ENCODE results near the gene WDR82.
"Not testable (repeated sequence)": the region's sequence is repeated elsewhere in the genome, so short reads cannot be mapped to it uniquely, and the experiment has no call there.

Gene WDR82

DNA sequence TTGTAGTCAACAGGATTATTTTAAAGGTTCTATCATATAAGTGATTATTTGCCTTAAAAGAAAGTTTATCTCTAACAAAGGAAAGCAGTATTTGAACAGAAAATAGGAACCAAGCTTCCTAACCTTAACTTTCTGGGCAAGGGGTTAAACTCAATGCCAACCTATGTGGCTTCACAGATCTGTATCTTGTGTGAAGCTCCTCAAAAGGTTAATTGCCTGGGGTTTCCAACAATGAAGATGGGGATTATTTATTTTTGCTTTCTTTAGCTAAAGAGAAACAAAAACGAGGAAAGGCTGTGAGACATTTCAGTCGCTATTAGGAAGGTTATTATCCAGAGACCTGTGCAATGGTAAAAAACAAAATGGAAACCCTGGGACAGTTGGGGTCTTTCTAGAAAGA is 1.1 kb upstream of the WDR82 start:
- H3K4me2 ChIP-seq: peak overlapping the region; percentile 89
- H3K4me3 ChIP-seq: peak overlapping the region; percentile 87; the same call in 1 of the 2 replicates
- H3K9me3 ChIP-seq: no peaks in the 10 kb centered on the region
- no peak overlapping the region for H3K9ac ChIP-seq
- H4K20me1 ChIP-seq: peaks cover 35% of the 10 kb centered on the region
- H3K27me3 ChIP-seq: no peaks in the 10 kb centered on the region
- TF ChIP-seq Cebpa-rat (IDR thresholded peaks at IDR 0.05): no peak
- peaks cover 18% of the 10 kb centered on the region for H3K36me3 ChIP-seq
- H3K4me1 ChIP-seq: peaks cover 48% of the 10 kb centered on the region
- no peak overlapping the region for H3K27ac ChIP-seq

DNA sequence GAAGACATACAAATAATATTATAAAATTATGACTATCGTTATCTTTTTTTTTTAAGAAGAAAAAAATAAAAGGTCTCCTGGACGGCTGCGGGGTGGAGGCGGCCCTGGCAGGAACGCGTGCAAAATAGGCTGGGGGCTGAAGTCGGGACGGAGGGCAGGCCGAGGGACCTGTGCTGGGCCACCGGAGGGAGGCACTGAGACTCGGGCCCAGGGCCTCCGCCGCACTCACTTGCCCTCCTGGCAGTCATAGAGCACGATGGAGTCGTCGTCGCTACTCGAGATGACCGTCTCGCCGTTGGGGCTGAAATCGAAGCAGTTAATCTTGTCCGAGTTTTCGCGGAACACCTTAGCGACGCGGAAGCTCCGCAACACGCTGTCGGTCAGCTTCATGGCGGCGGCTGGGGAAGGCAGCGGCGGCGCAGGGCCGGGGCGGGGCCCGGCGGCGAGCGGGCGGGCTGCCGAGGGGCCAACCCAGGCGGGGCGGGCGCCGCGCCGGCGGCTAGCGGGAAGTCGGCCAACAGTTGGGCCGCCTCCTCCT is 408 bp downstream of the WDR82 start:
- peak overlapping the region; percentile 89 for H3K4me2 ChIP-seq
- H3K9ac ChIP-seq: peak overlapping the region; percentile 100

DNA sequence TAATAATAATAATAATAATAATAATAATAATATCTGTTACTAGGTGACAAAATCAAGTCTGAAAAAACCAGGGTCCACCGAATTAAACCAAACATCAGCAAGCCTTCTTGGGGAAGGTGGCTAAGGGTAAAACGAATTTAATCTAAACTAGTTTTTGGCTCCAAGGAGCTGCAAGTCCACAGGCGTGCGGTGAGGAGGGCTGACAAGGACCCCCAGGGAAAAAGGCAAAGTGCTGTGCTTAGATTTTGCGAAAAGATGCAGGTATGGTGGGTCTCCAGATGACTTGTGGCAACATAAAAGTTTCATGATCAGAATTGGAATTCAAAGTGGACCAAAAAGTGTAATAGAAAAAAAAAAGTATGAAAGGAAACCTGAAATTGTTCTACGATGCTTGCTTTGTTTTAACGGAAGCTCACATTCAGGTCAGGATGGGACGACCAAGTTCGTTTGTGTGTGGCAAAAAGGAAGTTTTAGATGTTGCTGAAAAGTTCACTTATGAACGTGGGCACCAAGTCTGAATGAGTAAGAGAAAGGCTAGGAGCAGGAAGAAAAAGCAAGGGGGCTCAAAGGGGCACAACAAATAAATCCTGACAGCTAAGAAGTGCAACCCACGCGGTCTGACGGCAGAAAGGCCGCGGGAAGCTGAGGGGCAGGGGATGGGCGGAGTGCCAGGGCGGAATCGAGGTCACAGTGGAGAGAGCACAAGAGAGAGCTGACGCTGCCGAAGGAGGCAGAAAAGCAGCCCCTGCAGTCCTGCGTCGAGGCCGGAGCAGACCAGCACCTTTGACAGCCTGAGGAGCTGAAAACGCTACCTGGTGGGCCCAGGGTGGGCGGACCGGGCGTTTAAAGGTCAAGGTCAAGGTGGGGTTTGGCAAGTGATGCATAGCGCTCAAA is 1.1 kb downstream of the WDR82 start:
- TF ChIP-seq Cebpa-rat (IDR thresholded peaks at IDR 0.05): no peak
- Histone ChIP-seq H3K4me3 (peak overlapping the region; percentile 87), H4K20me1 (peaks cover 58% of the 10 kb centered on the region), H3K4me1 (peaks cover 68% of the 10 kb centered on the region), H3K27ac (peak overlapping the region; percentile 100), H3K36me3 (peaks cover 40% of the 10 kb centered on the region), H3K9me3 (no peaks in the 10 kb centered on the region), H3K4me2 (peak overlapping the region; percentile 89), H3K27me3 (no peaks in the 10 kb centered on the region), H3K9ac (peak overlapping the region; percentile 100)

More for the DNA sequence above, 408 bp downstream of the WDR82 start:
- Histone ChIP-seq H3K9me3 (no peaks in the 10 kb centered on the region), H3K27me3 (no peaks in the 10 kb centered on the region), H3K27ac (peak overlapping the region; percentile 100), H3K4me1 (peaks cover 63% of the 10 kb centered on the region), H3K36me3 (peaks cover 33% of the 10 kb centered on the region), H3K4me3 (peak overlapping the region; percentile 87), H4K20me1 (peaks cover 51% of the 10 kb centered on the region)
- TF ChIP-seq Cebpa-rat (IDR thresholded peaks at IDR 0.05): no peak

DNA sequence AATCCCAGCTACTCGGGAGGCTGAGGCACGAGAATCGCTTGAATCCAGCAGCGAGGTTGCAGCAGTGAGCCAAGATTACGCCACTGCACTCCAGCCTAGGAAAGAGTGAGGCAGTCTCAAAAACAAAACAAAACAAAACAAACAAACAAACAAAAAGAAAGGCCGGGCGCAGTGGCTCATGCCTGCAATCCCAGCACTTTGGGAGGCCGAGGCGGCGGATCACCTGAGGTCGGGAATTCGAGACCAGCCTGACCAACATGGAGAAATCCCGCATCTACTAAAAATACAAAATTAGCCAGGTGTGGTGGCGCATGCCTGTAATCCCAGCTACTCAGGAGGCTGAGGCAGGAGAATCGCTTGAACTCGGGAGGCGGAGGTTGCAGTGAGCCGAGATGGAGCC is 3.7 kb downstream of the WDR82 start:
- Histone ChIP-seq H3K36me3 (peaks cover 65% of the 10 kb centered on the region), H4K20me1 (peaks cover 83% of the 10 kb centered on the region), H3K4me2 (peak overlapping the region; percentile 89), H3K4me1 (peaks cover 63% of the 10 kb centered on the region)
- not testable (repeated sequence) for H3K9ac ChIP-seq, H3K4me3 ChIP-seq, H3K9me3 ChIP-seq, H3K27ac ChIP-seq, H3K27me3 ChIP-seq

DNA sequence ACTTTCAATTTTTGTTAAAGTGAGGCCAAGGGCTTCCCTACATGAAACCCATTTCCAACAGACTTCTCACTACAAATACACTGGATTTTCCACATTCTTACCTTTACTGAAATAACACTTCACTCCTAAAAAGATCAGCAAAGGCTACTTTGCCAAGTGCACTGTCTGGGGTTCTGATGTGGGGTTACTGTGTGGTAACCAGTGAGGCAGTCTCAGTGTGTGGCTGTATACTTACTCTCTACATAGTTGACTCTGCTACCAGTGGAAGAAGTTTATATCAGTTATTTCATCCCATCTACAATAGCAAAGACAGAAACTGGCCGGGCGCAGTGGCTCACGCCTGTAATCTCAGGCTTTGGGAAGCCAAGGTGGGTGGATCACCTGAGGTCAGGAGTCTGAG is 5.6 kb downstream of the WDR82 start:
- no peak for TF ChIP-seq Cebpa-rat (IDR thresholded peaks at IDR 0.05)
- H3K27me3 ChIP-seq: no peaks in the 10 kb centered on the region
- H3K36me3 ChIP-seq: peaks cover 84% of the 10 kb centered on the region
- H3K4me1 ChIP-seq: peaks cover 53% of the 10 kb centered on the region
- H3K27ac ChIP-seq: no peak overlapping the region
- H3K4me2 ChIP-seq: 0 out of 2 replicates have a peak overlapping the region, but pooled peaks have one; percentile 4
- H3K4me3 ChIP-seq: no peak overlapping the region
- no peaks in the 10 kb centered on the region for H3K9me3 ChIP-seq
- no peak overlapping the region for H3K9ac ChIP-seq
- H4K20me1 ChIP-seq: peaks cover 100% of the 10 kb centered on the region

DNA sequence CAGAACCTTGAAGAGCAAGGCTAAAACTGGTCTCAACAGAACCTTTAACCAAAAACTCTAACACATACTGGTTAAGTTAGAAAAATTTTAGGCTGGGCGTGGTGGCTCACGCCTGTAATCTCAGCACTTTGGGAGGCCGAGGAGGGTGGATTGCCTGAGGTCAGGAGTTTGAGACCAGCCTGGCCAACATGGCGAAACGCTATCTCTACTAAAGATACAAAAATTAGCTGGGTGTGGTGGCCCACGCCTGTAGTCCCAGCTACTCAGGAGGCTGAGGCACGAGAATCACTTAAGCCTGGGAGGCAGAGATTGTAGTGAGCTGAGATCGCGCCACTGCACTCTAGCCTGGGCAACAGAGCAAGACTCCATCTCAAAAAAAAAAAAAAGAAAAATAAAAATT is 6.3 kb downstream of the WDR82 start:
- H3K36me3 ChIP-seq: peaks cover 91% of the 10 kb centered on the region
- not testable (repeated sequence) for H3K9ac ChIP-seq, H3K4me3 ChIP-seq, H3K27me3 ChIP-seq, H3K9me3 ChIP-seq, H3K27ac ChIP-seq
- peaks cover 100% of the 10 kb centered on the region for H4K20me1 ChIP-seq
- peaks cover 53% of the 10 kb centered on the region for H3K4me1 ChIP-seq
- H3K4me2 ChIP-seq: 0 out of 2 replicates have a peak overlapping the region, but pooled peaks have one; percentile 6

DNA sequence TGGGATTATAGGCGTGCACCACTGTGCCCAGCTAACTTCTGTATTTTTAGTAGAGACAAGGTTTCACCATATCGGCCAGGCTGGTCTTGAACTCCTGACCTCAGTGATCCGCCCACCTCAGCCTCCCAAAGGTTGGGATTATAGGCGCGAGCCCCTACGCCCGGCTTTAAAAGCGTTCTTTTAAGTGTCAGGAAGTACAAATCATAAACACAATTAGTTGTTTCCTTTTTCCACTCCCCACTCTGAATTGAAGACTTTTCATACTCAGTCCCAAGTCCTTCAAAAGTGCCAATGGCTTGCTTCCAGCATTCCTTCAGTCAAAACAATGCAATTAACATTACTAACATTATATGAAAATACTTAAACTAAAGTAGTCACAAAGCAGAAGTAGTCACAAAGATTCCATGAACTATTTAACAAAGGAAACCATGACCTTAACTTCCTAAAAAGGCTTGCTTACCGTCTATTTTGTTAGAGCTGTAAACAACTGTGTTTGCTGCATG is 8.1 kb downstream of the WDR82 start:
- Histone ChIP-seq H3K4me1 (peaks cover 37% of the 10 kb centered on the region), H3K36me3 (peaks cover 99% of the 10 kb centered on the region), H3K27me3 (no peaks in the 10 kb centered on the region), H3K27ac (no peak overlapping the region), H3K9ac (no peak overlapping the region), H4K20me1 (peaks cover 99% of the 10 kb centered on the region), H3K4me2 (no peak overlapping the region), H3K4me3 (no peak overlapping the region), H3K9me3 (no peaks in the 10 kb centered on the region)
- no peak for TF ChIP-seq Cebpa-rat (IDR thresholded peaks at IDR 0.05)

DNA sequence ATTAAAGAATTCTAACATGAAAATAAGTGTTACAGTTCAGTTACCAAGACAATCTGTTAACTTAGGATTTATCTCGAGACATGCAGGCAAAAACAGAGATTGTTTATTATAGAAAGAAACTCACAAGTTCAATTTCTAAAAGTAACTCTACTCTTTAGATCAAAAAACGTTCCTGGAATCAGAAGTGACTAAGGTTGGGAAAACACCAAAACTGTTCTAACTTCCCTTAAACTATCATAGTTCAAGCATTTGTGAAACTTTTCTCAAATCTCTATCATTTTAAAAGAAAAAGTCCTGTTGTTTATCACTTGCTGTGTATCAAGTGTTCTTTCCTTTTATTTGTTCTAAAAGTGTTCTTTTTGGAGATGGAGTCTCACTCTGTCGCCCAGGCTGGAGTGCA is 8.7 kb downstream of the WDR82 start:
- peaks cover 99% of the 10 kb centered on the region for H3K36me3 ChIP-seq
- H3K4me2 ChIP-seq: no peak overlapping the region
- H4K20me1 ChIP-seq: peaks cover 99% of the 10 kb centered on the region
- H3K4me1 ChIP-seq: peaks cover 31% of the 10 kb centered on the region
- H3K9me3 ChIP-seq: no peaks in the 10 kb centered on the region
- no peaks in the 10 kb centered on the region for H3K27me3 ChIP-seq
- TF ChIP-seq Cebpa-rat (IDR thresholded peaks at IDR 0.05): no peak
- H3K9ac ChIP-seq: no peak overlapping the region
- no peak overlapping the region for H3K4me3 ChIP-seq
- no peak overlapping the region for H3K27ac ChIP-seq

DNA sequence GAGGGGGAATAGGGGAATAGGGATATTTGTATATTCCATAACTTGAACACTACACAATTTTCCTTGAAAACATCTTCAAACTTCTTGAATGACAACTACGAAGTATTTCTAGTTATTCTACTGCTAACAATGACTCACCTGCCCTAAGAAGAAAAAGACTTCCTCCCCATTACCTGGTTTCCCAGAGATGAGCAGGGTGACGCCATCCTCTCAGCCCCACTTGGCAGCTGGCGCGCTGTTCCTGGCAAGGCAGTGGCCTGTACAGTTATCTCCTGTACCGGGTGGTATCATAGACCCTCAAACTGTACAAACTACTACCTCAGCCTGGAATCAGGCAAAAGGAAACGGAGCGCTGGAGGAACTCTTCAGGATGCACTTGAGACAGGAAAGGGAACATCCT is 10.4 kb downstream of the WDR82 start:
- Histone ChIP-seq H3K27ac (no peak overlapping the region), H3K9ac (no peak overlapping the region), H3K27me3 (no peaks in the 10 kb centered on the region), H3K4me1 (peaks cover 15% of the 10 kb centered on the region), H3K36me3 (peaks cover 99% of the 10 kb centered on the region), H3K4me2 (no peak overlapping the region), H3K4me3 (no peak overlapping the region), H3K9me3 (no peaks in the 10 kb centered on the region), H4K20me1 (peaks cover 99% of the 10 kb centered on the region)
- TF ChIP-seq Cebpa-rat (IDR thresholded peaks at IDR 0.05): no peak

DNA sequence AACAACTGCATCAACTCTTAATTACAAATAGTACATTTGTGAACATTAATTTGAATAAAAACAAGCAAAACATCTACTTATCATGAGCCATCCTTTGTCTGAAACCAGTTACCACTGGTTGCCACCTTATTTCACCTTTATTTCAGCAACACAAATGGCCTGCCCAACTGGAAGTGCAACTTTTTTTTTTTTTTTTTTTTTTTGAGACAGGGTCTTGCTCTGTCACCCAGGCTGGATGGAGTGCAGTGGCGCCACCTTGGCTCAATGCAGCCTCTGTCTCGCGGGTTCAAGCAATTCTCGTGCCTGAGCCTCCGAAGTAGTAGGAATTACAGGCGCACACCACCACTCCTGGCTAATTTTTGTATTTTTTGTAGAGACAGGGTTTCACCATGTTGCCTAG is 13.1 kb downstream of the WDR82 start:
- Histone ChIP-seq H3K9ac (no peak overlapping the region), H3K4me2 (no peak overlapping the region), H4K20me1 (peaks cover 99% of the 10 kb centered on the region), H3K36me3 (peaks cover 100% of the 10 kb centered on the region), H3K27ac (no peak overlapping the region), H3K4me1 (no peaks in the 10 kb centered on the region), H3K27me3 (no peaks in the 10 kb centered on the region), H3K4me3 (no peak overlapping the region), H3K9me3 (no peaks in the 10 kb centered on the region)
- no peak for TF ChIP-seq Cebpa-rat (IDR thresholded peaks at IDR 0.05)
